ENCODE data around the gene STK32B. TPM values are rescaled to one million over a fixed set of nuclear protein-coding genes. Genes with fewer than 3 reads are reported as not detected.
"Not testable (repeated sequence)": the region's sequence is repeated elsewhere in the genome, so short reads cannot be mapped to it uniquely, and the experiment has no call there.

The STK32B gene
- total RNA-seq, 1 donor from 2014 or later: not detected

DNA sequence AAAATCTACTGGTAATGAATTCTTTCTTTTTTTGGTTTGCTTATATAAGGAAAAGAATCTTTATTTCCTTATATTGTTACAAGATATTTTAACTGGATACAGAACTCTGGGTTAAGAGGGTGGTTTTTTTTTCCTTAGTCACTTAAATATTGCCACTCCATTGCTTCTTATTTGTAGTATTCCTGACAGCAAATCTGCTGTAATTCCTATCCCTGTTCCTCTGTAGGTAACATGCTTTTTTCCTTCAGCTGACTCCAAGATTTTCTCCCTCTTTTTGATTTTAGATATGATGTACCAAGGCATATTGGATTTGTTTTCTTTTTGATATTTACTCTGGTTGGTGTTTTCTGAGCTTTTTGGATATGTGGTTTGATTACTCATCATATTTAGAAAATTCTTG is 378.5 kb downstream of the STK32B start:
- intact Hi-C loops (cut with micrococcal nuclease): no loop called here

GRCh38 chr4:5433196-5433595 is 381.9 kb downstream of the STK32B start:
- intact Hi-C loops (cut with micrococcal nuclease): no loop called here

- intact Hi-C loops (cut with micrococcal nuclease): no loop called here
Measured at GRCh38 chr4:5435201-5435600, 383.9 kb downstream of the STK32B start.

GRCh38 chr4:5435823-5436222 is 384.5 kb downstream of the STK32B start:
- intact Hi-C loops (cut with micrococcal nuclease): no loop called here

- intact Hi-C loops (cut with micrococcal nuclease): not testable (repeated sequence)
Measured at GRCh38 chr4:5443976-5444802, 392.9 kb downstream of the STK32B start.

DNA sequence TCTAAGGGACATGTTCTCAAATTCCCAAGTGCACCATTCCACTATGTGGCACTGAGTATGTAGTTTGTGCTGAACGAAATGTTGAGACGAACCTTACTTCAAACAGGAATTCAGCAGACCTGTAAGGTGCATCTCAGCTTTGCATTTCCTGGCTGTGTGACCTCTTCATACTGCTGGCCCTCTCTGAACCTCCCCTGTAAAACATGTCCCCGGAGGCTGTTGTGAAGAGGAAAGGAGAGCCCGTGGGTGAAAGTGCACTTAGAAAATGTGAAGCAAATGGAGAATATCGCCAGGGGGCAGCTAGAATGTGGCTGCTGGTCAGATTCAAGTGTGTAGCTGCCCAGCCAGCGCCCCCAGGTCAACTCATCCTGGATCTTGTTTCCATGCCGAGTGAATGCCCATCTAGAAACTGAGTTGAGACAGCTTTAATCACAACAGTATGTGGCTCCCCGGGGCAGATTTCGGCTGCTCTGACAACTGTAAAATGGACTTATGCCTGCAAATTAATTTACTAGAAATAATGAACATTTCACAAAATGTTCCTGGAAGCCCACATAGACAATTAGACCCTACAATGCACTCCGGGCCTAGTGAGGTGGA is 393.7 kb downstream of the STK32B start:
- intact Hi-C loops (cut with micrococcal nuclease): no loop called here

DNA sequence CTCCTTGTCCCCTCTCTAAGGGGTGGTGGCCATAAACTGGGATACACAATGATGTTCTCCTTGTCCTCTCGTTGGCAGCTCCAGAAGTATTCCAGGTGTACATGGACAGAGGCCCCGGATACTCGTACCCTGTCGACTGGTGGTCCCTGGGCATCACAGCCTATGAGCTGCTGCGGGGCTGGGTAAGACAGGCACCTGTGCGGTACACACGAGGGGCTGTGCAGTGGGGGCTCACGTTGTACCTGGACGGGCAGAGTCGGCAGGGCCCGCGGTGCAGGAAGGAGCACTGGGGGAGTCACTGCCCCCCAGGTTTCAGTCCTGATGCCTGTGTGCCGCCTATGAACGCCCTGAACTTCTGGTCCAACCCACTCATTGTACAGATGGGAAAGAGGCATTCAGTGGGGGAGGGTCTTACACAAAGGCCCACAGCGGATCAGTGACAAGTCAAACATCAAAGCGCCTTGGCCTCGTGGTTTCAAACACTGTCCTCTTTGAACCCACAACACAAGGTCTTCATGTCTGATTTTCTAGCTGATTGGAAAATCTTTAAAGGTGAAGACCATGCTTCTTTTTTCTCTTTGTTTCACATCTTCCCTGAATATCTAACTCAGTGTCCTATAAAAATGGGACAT is 395.4 kb downstream of the STK32B start:
- intact Hi-C loops (cut with micrococcal nuclease): no loop called here

DNA sequence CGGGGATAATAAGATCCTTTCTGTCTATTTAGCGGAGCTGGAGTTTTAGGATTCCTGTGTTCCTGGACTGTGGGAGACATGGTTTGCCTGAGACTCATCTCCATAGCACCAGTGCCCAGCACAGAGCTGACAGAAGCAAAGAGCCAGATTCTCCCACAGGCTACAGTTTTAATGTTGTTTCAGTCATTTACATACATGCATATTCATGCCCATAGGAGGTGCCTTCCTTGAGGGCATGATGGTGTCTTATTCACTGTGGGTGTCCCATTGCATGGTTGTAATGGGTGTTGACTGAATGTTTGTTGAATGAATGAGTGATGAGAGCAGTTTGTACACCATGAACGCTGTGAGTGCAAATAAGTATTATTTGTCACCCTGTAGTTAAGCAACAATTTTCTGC is 396.5 kb downstream of the STK32B start:
- intact Hi-C loops (cut with micrococcal nuclease): no loop called here

- intact Hi-C loops (cut with micrococcal nuclease): no loop called here
Measured at GRCh38 chr4:5448221-5448620, 396.9 kb downstream of the STK32B start.

GRCh38 chr4:5451243-5451642 is 400.0 kb downstream of the STK32B start:
- intact Hi-C loops (cut with micrococcal nuclease): no loop called here

- intact Hi-C loops (cut with micrococcal nuclease): no loop called here
Measured at GRCh38 chr4:5452156-5452555, 400.9 kb downstream of the STK32B start.

- intact Hi-C loops (cut with micrococcal nuclease): no loop called here
Measured at GRCh38 chr4:5455003-5455585, 403.8 kb downstream of the STK32B start.

DNA sequence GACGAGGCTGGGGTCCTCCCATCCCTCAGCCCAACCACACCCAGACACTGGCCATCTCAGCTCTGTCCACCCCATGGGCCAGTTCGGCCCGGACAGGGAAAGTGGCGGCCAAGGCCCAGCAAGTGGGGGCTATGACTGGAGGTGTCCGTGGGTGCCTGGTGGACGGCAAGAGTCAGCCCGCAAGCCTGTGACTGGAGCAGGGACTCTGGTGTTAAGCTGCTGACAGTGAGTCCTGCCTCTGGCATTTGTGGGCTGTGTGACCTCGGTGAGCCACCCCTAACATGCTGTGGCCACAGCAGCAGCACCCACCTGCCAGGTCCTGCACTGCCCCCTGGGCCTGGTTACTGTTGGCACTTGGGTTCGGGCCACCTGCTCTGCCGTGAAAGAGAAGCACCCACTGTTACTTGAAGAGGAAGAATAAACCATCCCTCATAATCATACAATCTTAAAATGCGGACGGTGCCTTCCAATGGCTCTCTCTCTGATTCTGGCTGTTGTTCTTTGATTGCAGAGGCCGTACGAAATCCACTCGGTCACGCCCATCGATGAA is 405.1 kb downstream of the STK32B start:
- intact Hi-C loops (cut with micrococcal nuclease): no loop called here

- intact Hi-C loops (cut with micrococcal nuclease): no loop called here
Measured at GRCh38 chr4:5458676-5459075, 407.4 kb downstream of the STK32B start.

GRCh38 chr4:5459236-5459635 is 408.0 kb downstream of the STK32B start:
- intact Hi-C loops (cut with micrococcal nuclease): no loop called here

- intact Hi-C loops (cut with micrococcal nuclease): no loop called here
Measured at GRCh38 chr4:5460106-5460801, 409.0 kb downstream of the STK32B start.

DNA sequence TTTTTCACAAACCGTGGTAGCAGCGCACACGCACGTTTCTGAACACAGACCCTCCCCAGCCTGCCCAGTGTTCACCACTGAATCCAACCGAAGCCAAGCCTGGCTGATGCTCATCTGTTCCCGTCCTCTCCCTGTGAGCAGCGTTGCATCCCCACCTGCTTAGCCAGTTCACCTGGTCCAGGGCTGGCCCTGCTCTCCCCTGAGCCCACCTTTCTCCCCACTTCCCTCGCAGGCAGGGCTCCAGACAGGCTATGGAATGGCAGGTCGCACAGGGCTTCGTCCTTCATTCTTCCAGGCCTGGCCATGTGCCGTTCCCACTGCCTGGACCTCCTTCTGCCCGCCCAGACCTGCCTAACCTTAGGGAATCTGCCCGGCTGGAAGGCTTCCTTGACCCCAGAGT is 410.2 kb downstream of the STK32B start:
- intact Hi-C loops (cut with micrococcal nuclease): no loop called here

- intact Hi-C loops (cut with micrococcal nuclease): no loop called here
Measured at GRCh38 chr4:5462254-5462835, 411.1 kb downstream of the STK32B start.

GRCh38 chr4:5462896-5463295 is 411.6 kb downstream of the STK32B start:
- intact Hi-C loops (cut with micrococcal nuclease): no loop called here

DNA sequence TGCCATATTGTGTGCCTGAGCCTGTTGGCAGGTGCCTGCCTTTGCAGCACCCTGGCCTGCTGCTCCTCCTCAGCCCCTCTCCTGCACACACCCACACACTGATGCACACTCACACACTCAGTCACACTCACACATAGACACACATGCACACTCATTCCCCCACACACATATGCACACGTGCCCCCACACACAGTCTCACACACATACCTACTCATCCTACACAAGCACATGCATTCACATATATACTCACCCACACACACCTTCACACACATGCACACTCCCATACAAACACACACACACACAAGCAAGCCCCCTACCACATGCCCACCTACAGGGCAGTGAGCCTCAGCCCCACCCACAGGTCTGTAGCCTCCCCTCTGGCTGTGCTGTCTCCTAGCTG is 412.1 kb downstream of the STK32B start:
- intact Hi-C loops (cut with micrococcal nuclease): no loop called here

All from T-helper 2 cell treated with Interferon-gamma antibody and Interleukin-4, amounts not matched to agents 100 ng/mL and 5 ng/mL, for 36 hours (primary cell).